ENCODE measurements around the gene UBL7.
"Not testable (repeated sequence)": the region's sequence is repeated elsewhere in the genome, so short reads cannot be mapped to it uniquely, and the experiment has no call there.

GRCh38 chr15:74459798-74460197 is 1.2 kb downstream of the UBL7 start:
- TF ChIP-seq CTCF, POLR2AphosphoS5, POLR2A (IDR thresholded peaks at IDR 0.05): not testable (repeated sequence)

Measured in gastroesophageal sphincter (tissue), 3 donors.